Gastroesophageal sphincter (tissue), 4 donors: ENCODE measurements around the gene LDB1. TPM values are rescaled to one million over a fixed set of nuclear protein-coding genes. Genes with fewer than 3 reads are reported as not detected.

Source experiments
- ATAC-seq: fragments of 150-250 bp; one replicate; pipeline ENCODE4 v1.9.1; 2016; ENCODE audit warnings: mild to moderate bottlenecking, moderate library complexity
- H3K27ac ChIP-seq, 4 donors: fragments of 200-600 bp; sonication (generic) in 3 of 4; 1 replicate in 3 of 4; 2 replicates in 1 of 4; pipeline ENCODE4 v1.5.1; 2016 to 2019
- H3K27me3 ChIP-seq: fragments of 200-600 bp; sonication (generic); one replicate; pipeline ENCODE4 v1.5.1; 2019
- H3K36me3 ChIP-seq, 2 donors: fragments of 200-600 bp; sonication (generic); one replicate each; pipeline ENCODE4 v1.5.1; 2019; ENCODE audit warnings: control low read depth in 1 of 2
- H3K4me1 ChIP-seq, 3 donors: fragments of 200-600 bp; sonication (generic); 1 replicate in 2 of 3; 2 replicates in 1 of 3; pipeline ENCODE4 v1.5.1; 2016 to 2019; ENCODE audit warnings: control low read depth in 2 of 3
- H3K4me3 ChIP-seq, 2 donors: fragments of 200-600 bp; sonication (generic); one replicate each; pipeline ENCODE4 v1.5.1; 2019; ENCODE audit warnings: mild to moderate bottlenecking in 1 of 2, moderate library complexity in 1 of 2
- H3K9me3 ChIP-seq, 3 donors: fragments of 200-600 bp; sonication (generic); one replicate each; pipeline ENCODE4 v1.5.1; 2017 to 2019; ENCODE audit warnings: control low read depth in 2 of 3
- CTCF ChIP-seq, 4 experiments: fragments of 200-600 bp in 2 of 4; fragments of 450-650 bp in 2 of 4; sonication (generic) in 1 of 4; IDR thresholded peaks; one replicate each; pipeline ENCODE4 v1.5.1; 2017 to 2019; ENCODE audit warnings: antibody characterized with exemption in 4 of 4, mild to moderate bottlenecking in 2 of 4, moderate library complexity in 2 of 4
- EP300 ChIP-seq: sonication (generic); formaldehyde crosslinking; IDR thresholded peaks from one replicate; pipeline ENCODE4 v1.6.1; 2017; ENCODE audit warnings: antibody characterized with exemption, mild to moderate bottlenecking
- POLR2A ChIP-seq, 2 donors: fragments of 450-650 bp; IDR thresholded peaks; one replicate each; pipeline ENCODE4 v1.6.1; 2017; ENCODE audit warnings: antibody characterized with exemption in 2 of 2, mild to moderate bottlenecking in 2 of 2, moderate library complexity in 1 of 2
- POLR2AphosphoS5 ChIP-seq: sonication (generic); formaldehyde crosslinking; IDR thresholded peaks from one replicate; pipeline ENCODE4 v1.6.1; 2017; ENCODE audit warnings: antibody characterized with exemption
- WGBS, 2 donors: methylation state at CpG; one replicate each; pipeline ENCODE4 v1.1.5; 2018; ENCODE audit warnings: low coverage in 1 of 2; 5-methylcytosine and 5-hydroxymethylcytosine counted together
- total RNA-seq, 4 donors: library from RNA; depleted of rRNA; stranded (reverse); fragments of >200 nt; gene quantifications; one replicate each; pipeline ENCODE4 v1.1.0, GENCODE V29; 2016

Gene LDB1
- total RNA-seq, 4 donors from 2014 or later, result 43.7 to 92.0 (median 60.4) TPM

GRCh38 chr10:102113261-102113955 lies 6.8 kb downstream of the LDB1 start:
- Histone ChIP-seq H3K4me3 (peak overlapping the region; percentile 69 to 73), H3K4me1 (peaks cover 5 to 72% (median 50%) of the 10 kb centered on the region in 3 donors), H3K27me3 (no peaks in the 10 kb centered on the region), H3K36me3 (peaks cover 0 to 38% of the 10 kb centered on the region in 2 donors), H3K27ac (peak overlapping the region in 3 of 4 donors; percentile 98 to 99 (median 99)), H3K9me3 (no peaks in the 10 kb centered on the region)
- TF ChIP-seq EP300, result no peak
- TF ChIP-seq POLR2AphosphoS5, result no peak
- TF ChIP-seq CTCF (IDR thresholded peaks at IDR 0.05), result no peak
- no peak for TF ChIP-seq POLR2A (IDR thresholded peaks at IDR 0.05)
- no peak for ATAC-seq
- WGBS, 2 donors, result 100% methylated on average over 1 of the region's 7 CpGs; no CpG with 5 or more reads in 1 of the 2 donors

- Histone ChIP-seq H3K4me1 (peaks cover 5 to 61% (median 40%) of the 10 kb centered on the region in 3 donors), H3K4me3 (no peak overlapping the region), H3K36me3 (peaks cover 0 to 48% of the 10 kb centered on the region in 2 donors), H3K27me3 (no peaks in the 10 kb centered on the region), H3K27ac (peak overlapping the region in 1 of 4 donors; percentile 14), H3K9me3 (no peaks in the 10 kb centered on the region)
- TF ChIP-seq EP300, result no peak
- no peak for TF ChIP-seq POLR2A (IDR thresholded peaks at IDR 0.05)
- TF ChIP-seq POLR2AphosphoS5, result no peak
- no peak for ATAC-seq
- no CpG with 5 or more reads among the region's 3 CpGs for WGBS, 2 donors
Measured at GRCh38 chr10:102112210-102112817, 7.9 kb downstream of the LDB1 start.

DNA sequence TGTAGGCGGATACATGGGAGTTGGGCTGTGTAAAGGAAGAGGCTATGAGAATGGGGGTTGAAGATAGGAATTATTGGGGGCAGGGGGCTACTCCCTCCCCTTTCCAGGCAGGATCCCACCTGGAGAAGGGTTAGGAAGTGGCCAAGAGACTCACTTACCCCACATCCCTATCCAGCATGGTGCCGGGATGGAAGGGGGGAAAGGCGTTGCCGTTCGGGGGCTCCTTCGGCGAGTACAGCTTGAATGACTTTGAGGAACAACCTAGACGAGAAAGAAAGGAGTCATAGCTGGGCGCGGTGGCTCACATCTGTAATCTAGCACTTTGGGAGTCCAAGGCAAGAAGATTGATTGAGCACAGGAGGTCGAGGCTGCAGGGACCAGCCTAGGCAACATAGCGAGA lies 8.9 kb downstream of the LDB1 start:
- peaks cover 0 to 57% of the 10 kb centered on the region in 2 donors for H3K36me3 ChIP-seq
- H3K9me3 ChIP-seq, result no peaks in the 10 kb centered on the region
- H3K27me3 ChIP-seq, result no peaks in the 10 kb centered on the region
- no peak overlapping the region for H3K4me3 ChIP-seq
- peaks cover 4 to 50% (median 31%) of the 10 kb centered on the region in 3 donors for H3K4me1 ChIP-seq
- H3K27ac ChIP-seq, result no peak overlapping the region
- TF ChIP-seq POLR2A (IDR thresholded peaks at IDR 0.05) (no peak), POLR2AphosphoS5 (no peak), CTCF (IDR thresholded peaks at IDR 0.05) (no peak), EP300 (no peak)
- 84 to 89% methylated on average over 5 to 9 of the region's 12 CpGs for WGBS, 2 donors
- no peak for ATAC-seq

- Histone ChIP-seq H3K9me3 (no peaks in the 10 kb centered on the region), H3K4me1 (peaks cover 0 to 32% (median 19%) of the 10 kb centered on the region in 3 donors), H3K36me3 (peaks cover 0 to 57% of the 10 kb centered on the region in 2 donors), H3K27ac (no peak overlapping the region), H3K4me3 (no peak overlapping the region), H3K27me3 (no peaks in the 10 kb centered on the region)
- TF ChIP-seq POLR2A (IDR thresholded peaks at IDR 0.05), result no peak
- no peak for TF ChIP-seq EP300
- TF ChIP-seq CTCF (IDR thresholded peaks at IDR 0.05), result no peak
- no peak for TF ChIP-seq POLR2AphosphoS5
- WGBS, 2 donors, result 80 to 85% methylated on average over 14 to 21 of the region's 24 CpGs
- no peak for ATAC-seq
Measured at GRCh38 chr10:102109166-102110116, 10.7 kb downstream of the LDB1 start.

DNA sequence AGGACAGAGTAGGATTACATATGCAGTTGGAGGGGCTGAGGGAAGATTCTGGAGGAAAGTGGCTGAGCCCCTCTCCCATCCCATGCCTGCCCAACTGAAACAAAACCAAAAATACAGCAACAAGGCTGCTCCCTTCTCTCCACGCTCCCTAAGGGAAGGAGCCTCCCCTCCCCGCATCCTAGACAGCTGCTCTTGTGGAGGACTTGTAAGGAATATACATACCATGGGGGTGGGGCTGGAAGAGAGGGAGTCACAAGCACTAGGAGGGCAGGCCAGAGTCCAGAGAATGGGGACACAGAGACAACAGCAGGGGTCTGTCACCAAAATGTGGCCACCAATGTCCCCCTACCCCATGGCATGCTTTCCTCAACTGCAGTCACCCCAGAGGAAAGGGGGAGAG lies 13.2 kb downstream of the LDB1 start:
- TF ChIP-seq POLR2AphosphoS5, result no peak
- no peak for TF ChIP-seq EP300
- TF ChIP-seq CTCF (IDR thresholded peaks at IDR 0.05), result no peak
- WGBS, 2 donors, result no CpG with 5 or more reads among the region's 2 CpGs
- H3K27me3 ChIP-seq, result no peaks in the 10 kb centered on the region
- peaks cover 0 to 56% of the 10 kb centered on the region in 2 donors for H3K36me3 ChIP-seq
- H3K9me3 ChIP-seq, result no peaks in the 10 kb centered on the region
- H3K4me3 ChIP-seq, result no peak overlapping the region
- no peak for ATAC-seq
- no peak overlapping the region for H3K27ac ChIP-seq
- H3K4me1 ChIP-seq, result peaks cover 0 to 7% (median 0%) of the 10 kb centered on the region in 3 donors
